Measurements from ENCODE around the gene SGCD.

DNA sequence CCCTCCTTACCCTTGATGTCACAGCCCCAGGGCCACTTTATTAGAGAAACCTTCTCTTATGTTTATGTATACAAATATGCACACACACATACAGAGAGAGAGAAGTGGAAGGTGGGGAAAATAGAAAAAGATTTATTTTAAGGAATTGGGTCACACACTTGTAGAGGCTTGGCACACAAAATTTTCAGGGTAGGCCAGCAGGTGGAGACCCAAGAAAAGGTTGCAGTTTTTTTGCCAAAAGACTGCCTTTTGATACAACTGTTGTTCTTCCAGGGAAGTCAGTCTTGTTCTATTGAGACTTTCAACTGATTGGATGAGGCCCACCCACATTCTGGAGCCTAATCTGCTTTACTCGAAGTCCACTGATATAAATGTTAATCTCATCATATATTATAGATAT, 392.0 kb downstream of the SGCD start:
- no peak for TF ChIP-seq POLR2A (IDR thresholded peaks at IDR 0.05; ENCODE audit: low read depth)
- TF ChIP-seq, protein P1, sequence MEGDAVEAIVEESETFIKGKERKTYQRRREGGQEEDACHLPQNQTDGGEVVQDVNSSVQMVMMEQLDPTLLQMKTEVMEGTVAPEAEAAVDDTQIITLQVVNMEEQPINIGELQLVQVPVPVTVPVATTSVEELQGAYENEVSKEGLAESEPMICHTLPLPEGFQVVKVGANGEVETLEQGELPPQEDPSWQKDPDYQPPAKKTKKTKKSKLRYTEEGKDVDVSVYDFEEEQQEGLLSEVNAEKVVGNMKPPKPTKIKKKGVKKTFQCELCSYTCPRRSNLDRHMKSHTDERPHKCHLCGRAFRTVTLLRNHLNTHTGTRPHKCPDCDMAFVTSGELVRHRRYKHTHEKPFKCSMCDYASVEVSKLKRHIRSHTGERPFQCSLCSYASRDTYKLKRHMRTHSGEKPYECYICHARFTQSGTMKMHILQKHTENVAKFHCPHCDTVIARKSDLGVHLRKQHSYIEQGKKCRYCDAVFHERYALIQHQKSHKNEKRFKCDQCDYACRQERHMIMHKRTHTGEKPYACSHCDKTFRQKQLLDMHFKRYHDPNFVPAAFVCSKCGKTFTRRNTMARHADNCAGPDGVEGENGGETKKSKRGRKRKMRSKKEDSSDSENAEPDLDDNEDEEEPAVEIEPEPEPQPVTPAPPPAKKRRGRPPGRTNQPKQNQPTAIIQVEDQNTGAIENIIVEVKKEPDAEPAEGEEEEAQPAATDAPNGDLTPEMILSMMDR (IDR thresholded peaks at IDR 0.05), result no peak
